DND-41 (cell line): ENCODE results near the gene RICTOR.

Experiments used
- EZH2 ChIP-seq: IDR thresholded peaks from 3 replicates; pipeline ENCODE4 v1.6.1; 2012; ENCODE audit warnings: borderline replicate concordance, low read depth, mild to moderate bottlenecking, moderate library complexity, low read length, inconsistent platforms; ENCODE audit not compliant: severe bottlenecking
- TF ChIP-seq, protein P1 (sequence below): IDR thresholded peaks from 2 replicates; pipeline ENCODE4 v1.5.1; 2012; ENCODE audit warnings: borderline replicate concordance, low read length, moderate library complexity, mild to moderate bottlenecking; ENCODE audit not compliant: poor library complexity, severe bottlenecking; ENCODE audit errors: extremely low read depth

DNA sequence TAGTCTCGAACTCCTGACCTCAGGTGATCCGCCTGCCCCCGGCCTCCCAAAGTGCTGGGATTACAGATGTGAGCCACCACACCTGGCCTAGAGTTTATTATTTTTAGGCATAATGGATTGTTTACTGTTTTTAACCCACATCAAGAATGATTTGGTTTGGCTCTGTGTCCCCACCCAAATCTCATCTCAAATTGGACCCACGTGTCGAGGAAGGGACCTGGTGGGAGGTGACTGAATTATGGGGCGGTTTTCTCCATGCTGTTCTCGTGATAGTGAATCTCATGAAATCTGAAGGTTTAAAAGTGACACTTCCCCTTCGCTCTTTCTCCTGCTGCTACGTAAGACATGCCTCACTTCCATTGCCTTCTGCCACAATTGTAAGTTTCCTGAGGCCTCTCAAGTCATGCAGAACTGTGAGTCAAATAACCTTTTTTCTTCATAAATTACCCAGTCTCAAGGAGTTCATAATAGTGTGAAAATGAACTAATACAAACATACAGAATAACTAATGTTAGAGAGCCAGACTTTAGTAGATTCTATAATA lies 88.2 kb downstream of the RICTOR start:
- TF ChIP-seq, protein P1, sequence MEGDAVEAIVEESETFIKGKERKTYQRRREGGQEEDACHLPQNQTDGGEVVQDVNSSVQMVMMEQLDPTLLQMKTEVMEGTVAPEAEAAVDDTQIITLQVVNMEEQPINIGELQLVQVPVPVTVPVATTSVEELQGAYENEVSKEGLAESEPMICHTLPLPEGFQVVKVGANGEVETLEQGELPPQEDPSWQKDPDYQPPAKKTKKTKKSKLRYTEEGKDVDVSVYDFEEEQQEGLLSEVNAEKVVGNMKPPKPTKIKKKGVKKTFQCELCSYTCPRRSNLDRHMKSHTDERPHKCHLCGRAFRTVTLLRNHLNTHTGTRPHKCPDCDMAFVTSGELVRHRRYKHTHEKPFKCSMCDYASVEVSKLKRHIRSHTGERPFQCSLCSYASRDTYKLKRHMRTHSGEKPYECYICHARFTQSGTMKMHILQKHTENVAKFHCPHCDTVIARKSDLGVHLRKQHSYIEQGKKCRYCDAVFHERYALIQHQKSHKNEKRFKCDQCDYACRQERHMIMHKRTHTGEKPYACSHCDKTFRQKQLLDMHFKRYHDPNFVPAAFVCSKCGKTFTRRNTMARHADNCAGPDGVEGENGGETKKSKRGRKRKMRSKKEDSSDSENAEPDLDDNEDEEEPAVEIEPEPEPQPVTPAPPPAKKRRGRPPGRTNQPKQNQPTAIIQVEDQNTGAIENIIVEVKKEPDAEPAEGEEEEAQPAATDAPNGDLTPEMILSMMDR: no peak
- no peak for TF ChIP-seq EZH2
